Loucy (cell line): ENCODE results near the gene OR6C6.

Experiments used
- H2AFZ ChIP-seq: fragments of 200-600 bp; sonication (generic); 2 replicates; pipeline ENCODE4 v1.6.0; 2016; ENCODE audit warnings: antibody characterized with exemption, mild to moderate bottlenecking, low read length, moderate library complexity
- H3F3A ChIP-seq: fragments of 200-600 bp; 2 replicates; pipeline ENCODE4 v1.6.0; 2016; ENCODE audit warnings: antibody characterized with exemption, low read depth, mild to moderate bottlenecking
- H3K27me3 ChIP-seq: fragments of 200-600 bp; sonication (generic); 2 replicates; pipeline ENCODE4 v1.6.1; 2014; ENCODE audit warnings: low read length, mild to moderate bottlenecking; ENCODE audit not compliant: insufficient read depth, poor library complexity, severe bottlenecking
- H3K36me3 ChIP-seq: fragments of 200-600 bp; sonication (generic); 2 replicates; pipeline ENCODE4 v1.6.1; 2016; ENCODE audit warnings: low read length; ENCODE audit not compliant: insufficient read depth
- H3K4me1 ChIP-seq: fragments of 200-600 bp; sonication (generic); 2 replicates; pipeline ENCODE4 v1.5.1; 2014; ENCODE audit warnings: low read length, mild to moderate bottlenecking; ENCODE audit not compliant: insufficient read depth, poor library complexity, severe bottlenecking
- H3K4me2 ChIP-seq: fragments of 200-600 bp; sonication (generic); 2 replicates; pipeline ENCODE4 v1.6.0; 2014; ENCODE audit warnings: antibody characterized with exemption, low read length, low read depth, mild to moderate bottlenecking; ENCODE audit not compliant: poor library complexity, severe bottlenecking
- H3K4me3 ChIP-seq: fragments of 200-600 bp; sonication (generic); 2 replicates; pipeline ENCODE4 v1.5.1; 2014; ENCODE audit warnings: low read length, mild to moderate bottlenecking, mixed read lengths; ENCODE audit not compliant: poor library complexity, severe bottlenecking
- H3K79me2 ChIP-seq: fragments of 200-600 bp; sonication (generic); 2 replicates; pipeline ENCODE4 v1.6.1; 2014; ENCODE audit warnings: low read length; ENCODE audit not compliant: insufficient read depth
- H3K9ac ChIP-seq: fragments of 200-600 bp; sonication (generic); 2 replicates; pipeline ENCODE4 v1.6.0; 2014; ENCODE audit warnings: mild to moderate bottlenecking, low read depth, low read length, moderate library complexity; ENCODE audit not compliant: poor library complexity, severe bottlenecking
- H3K9me2 ChIP-seq: fragments of 200-600 bp; sonication (generic); replicated peaks from 2 replicates; pipeline ENCODE4 v1.6.1; 2016; ENCODE audit warnings: low read depth, low read length, mixed read lengths
- H3K9me3 ChIP-seq: fragments of 200-600 bp; sonication (generic); 2 replicates; pipeline ENCODE4 v1.6.1; 2014; ENCODE audit warnings: mild to moderate bottlenecking, antibody characterized with exemption, low read length, low read depth; ENCODE audit not compliant: insufficient read depth
- H4K20me1 ChIP-seq: fragments of 200-600 bp; sonication (generic); 2 replicates; pipeline ENCODE4 v1.6.0; 2014; ENCODE audit warnings: antibody characterized with exemption, low read length, mild to moderate bottlenecking; ENCODE audit not compliant: insufficient read depth, poor library complexity, severe bottlenecking
- TF ChIP-seq, protein P1 (sequence below): fragments of 200-600 bp; sonication (generic); conservative IDR thresholded peaks from 2 replicates; pipeline ENCODE4 v1.5.1; 2014; ENCODE audit warnings: mild to moderate bottlenecking, antibody characterized with exemption, low read length

OR6C6 gene

DNA sequence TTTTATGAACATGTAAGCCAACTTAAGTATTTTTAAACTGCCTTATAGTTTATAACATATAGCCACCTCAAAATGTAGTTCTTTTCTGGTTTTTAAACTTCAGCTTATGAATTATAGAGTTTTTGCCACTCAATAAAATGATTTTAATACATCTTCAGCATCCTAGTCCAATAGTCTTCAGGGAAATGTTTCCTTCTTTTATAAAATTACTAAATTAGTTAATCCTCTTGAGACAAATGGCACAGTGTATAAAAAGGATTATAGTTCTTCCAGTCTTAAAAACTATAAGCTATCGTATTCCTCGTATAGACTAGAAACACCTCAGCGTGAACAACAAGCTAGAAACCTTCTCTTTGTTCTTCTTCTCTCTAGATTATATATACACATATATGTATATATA is 52.1 kb downstream of the OR6C6 start, which contains the start of gene OR6C74:
TSS of gene OR6C74 (plus strand) at position 301 of the 400 bp plus-strand sequence. CDS start 2,679 bp downstream, outside the sequence.
- H3K9ac ChIP-seq, result no peak within 1 kb of the TSS

More for the DNA sequence above, 52.1 kb downstream of the OR6C6 start, which contains the start of gene OR6C74:
- Histone ChIP-seq H3K4me3 (no peak within 1 kb of the TSS), H3K27me3 (peaks cover 4% of the 10 kb centered on the region), H3K36me3 (no peaks in the 10 kb centered on the region), H3K9me2 (no peaks in the 10 kb centered on the region), H2AFZ (no peak within 1 kb of the TSS), H3K79me2 (no peaks in the 10 kb centered on the region), H3F3A (no peaks in the 10 kb centered on the region), H4K20me1 (no peaks in the 10 kb centered on the region), H3K9me3 (no peaks in the 10 kb centered on the region), H3K4me1 (no peaks in the 10 kb centered on the region), H3K4me2 (no peak within 1 kb of the TSS)
- TF ChIP-seq, protein P1, sequence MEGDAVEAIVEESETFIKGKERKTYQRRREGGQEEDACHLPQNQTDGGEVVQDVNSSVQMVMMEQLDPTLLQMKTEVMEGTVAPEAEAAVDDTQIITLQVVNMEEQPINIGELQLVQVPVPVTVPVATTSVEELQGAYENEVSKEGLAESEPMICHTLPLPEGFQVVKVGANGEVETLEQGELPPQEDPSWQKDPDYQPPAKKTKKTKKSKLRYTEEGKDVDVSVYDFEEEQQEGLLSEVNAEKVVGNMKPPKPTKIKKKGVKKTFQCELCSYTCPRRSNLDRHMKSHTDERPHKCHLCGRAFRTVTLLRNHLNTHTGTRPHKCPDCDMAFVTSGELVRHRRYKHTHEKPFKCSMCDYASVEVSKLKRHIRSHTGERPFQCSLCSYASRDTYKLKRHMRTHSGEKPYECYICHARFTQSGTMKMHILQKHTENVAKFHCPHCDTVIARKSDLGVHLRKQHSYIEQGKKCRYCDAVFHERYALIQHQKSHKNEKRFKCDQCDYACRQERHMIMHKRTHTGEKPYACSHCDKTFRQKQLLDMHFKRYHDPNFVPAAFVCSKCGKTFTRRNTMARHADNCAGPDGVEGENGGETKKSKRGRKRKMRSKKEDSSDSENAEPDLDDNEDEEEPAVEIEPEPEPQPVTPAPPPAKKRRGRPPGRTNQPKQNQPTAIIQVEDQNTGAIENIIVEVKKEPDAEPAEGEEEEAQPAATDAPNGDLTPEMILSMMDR, result no peak
